Coronary artery (tissue), 2 donors: Measurements from ENCODE around the gene DTD1.
"Not testable (repeated sequence)": the region's sequence is repeated elsewhere in the genome, so short reads cannot be mapped to it uniquely, and the experiment has no call there.

ENCODE experiments used
- DNase-seq: peaks from one replicate; pipeline ENCODE4 v3.0.0-alpha.2; 2017; ENCODE audit warnings: low spot score
- H3K27ac ChIP-seq, 2 donors: fragments of 200-600 bp; sonication (generic); one replicate each; pipeline ENCODE4 v1.5.1; 2016 to 2019
- H3K4me3 ChIP-seq: fragments of 200-600 bp; sonication (generic); 2 replicates; pipeline ENCODE4 v1.5.1; 2016; ENCODE audit warnings: mild to moderate bottlenecking, moderate library complexity
- TF ChIP-seq, protein P1 (sequence below): fragments of 200-600 bp; sonication (generic); IDR thresholded peaks from one replicate; pipeline ENCODE4 v1.5.1; 2019; ENCODE audit warnings: antibody characterized with exemption

DTD1 gene

DNA sequence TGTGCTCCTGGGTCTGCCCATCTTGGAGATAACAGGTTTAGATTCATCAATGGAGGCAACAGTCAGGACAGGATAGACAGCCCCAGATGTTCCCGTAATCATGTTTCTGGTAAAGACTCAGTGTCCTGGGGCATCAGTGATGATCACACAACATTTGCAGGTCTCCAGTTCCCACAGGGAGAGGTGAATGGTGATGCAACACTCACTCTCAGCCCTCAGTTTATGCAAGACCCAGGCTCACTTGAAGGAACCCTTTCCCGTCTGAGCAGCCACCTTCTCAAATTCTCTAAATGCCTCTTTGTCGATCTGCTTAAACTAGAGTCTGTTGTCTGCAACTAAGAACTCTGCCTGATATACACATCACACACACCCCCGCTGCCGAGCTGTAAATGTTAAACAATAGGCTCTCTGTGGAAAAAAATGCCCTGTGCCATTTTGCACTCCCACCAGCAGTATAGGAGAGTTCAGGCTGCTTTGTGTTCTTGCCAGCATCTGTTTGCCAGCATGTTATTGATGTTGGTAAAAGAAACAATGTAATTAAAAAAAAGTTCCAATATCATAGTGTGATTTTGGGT, 195.6 kb downstream of the DTD1 start:
- TF ChIP-seq, protein P1, sequence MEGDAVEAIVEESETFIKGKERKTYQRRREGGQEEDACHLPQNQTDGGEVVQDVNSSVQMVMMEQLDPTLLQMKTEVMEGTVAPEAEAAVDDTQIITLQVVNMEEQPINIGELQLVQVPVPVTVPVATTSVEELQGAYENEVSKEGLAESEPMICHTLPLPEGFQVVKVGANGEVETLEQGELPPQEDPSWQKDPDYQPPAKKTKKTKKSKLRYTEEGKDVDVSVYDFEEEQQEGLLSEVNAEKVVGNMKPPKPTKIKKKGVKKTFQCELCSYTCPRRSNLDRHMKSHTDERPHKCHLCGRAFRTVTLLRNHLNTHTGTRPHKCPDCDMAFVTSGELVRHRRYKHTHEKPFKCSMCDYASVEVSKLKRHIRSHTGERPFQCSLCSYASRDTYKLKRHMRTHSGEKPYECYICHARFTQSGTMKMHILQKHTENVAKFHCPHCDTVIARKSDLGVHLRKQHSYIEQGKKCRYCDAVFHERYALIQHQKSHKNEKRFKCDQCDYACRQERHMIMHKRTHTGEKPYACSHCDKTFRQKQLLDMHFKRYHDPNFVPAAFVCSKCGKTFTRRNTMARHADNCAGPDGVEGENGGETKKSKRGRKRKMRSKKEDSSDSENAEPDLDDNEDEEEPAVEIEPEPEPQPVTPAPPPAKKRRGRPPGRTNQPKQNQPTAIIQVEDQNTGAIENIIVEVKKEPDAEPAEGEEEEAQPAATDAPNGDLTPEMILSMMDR = no peak
- no peak for DNase-seq
- no peak overlapping the region for H3K27ac ChIP-seq
- H3K4me3 ChIP-seq = no peak overlapping the region

DNA sequence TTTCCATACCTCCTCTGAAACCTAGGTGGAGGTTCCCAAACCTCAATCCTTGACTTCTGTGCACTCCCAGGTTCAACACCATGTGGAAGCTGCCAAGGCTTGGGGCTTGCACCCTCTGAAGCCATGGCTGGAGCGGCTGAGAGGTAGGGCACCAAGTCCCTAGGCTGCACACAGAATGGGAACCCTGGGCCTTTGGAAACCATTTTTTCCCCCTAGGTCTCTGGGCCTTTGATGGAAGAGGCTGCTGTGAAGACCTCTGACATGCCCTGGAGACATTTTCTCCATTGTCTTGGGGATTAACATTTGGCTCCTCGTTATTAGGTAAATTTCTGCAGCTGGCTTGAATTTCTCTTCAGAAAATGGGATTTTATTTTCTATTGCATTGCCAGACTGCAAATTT, 199.2 kb downstream of the DTD1 start:
- not testable (repeated sequence) for H3K27ac ChIP-seq, H3K4me3 ChIP-seq, DNase-seq

DNA sequence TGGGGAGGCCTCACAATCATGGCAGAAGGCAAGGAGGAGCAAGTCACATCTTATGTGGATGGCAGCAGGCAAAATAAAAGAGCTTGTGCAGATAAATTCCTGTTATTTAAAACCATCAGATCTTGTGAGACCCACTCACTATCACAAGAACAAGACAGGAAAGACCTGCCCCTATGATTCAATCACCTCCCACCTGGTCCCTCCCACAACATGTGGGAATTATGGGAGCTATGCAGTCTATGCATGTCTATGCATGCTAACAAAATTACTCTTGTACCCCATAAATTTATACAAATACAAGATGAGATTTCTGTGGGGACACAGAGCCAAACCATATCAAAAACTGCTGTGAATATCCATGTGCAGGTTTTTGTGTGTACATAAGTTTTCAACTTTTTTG, 200.2 kb downstream of the DTD1 start:
- Histone ChIP-seq H3K27ac (no peak overlapping the region), H3K4me3 (no peak overlapping the region)
- TF ChIP-seq, protein P1 = no peak
- no peak for DNase-seq

GRCh38 chr20:18790787-18791186, 202.9 kb downstream of the DTD1 start:
- TF ChIP-seq, protein P1 = no peak
- DNase-seq = no peak
- no peak overlapping the region for H3K4me3 ChIP-seq
- H3K27ac ChIP-seq = no peak overlapping the region

GRCh38 chr20:18793625-18794427, 206.0 kb downstream of the DTD1 start:
- TF ChIP-seq, protein P1 = no peak
- DNase-seq = peak; percentile 92
- H3K4me3 ChIP-seq = peak overlapping the region; percentile 82
- H3K27ac ChIP-seq = peak overlapping the region; percentile 83 to 93

DNA sequence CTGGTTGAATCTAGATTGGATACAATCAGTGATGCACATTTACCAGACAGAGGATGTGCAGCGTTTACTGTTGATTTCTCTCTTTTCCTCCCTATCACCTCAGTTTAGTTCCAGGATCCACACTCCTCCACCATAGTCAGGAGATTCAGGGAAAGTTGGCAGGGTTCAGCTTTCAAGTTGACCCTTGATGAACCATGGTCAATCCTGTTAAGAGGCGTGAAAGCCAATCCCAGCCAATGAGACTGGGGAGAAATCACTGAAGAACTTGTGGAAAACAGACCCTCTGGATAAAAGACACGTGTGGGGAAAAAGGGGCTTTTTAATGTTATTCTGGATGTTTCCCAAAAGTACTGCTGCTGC, 206.6 kb downstream of the DTD1 start:
- TF ChIP-seq, protein P1 = no peak
- DNase-seq = no peak
- Histone ChIP-seq H3K27ac (peak overlapping the region; percentile 83 to 93), H3K4me3 (peak overlapping the region; percentile 82)

GRCh38 chr20:18795366-18795765, 207.5 kb downstream of the DTD1 start:
- no peak overlapping the region for H3K27ac ChIP-seq
- TF ChIP-seq, protein P1 = no peak
- no peak overlapping the region for H3K4me3 ChIP-seq
- DNase-seq = peak; percentile 11
